OCI-LY1 (cell line): ENCODE data around the gene IGSF3.
"Not testable (repeated sequence)": the region's sequence is repeated elsewhere in the genome, so short reads cannot be mapped to it uniquely, and the experiment has no call there.

Experiments used
- CTCF ChIP-seq: fragments of 200-600 bp; sonication (generic), shearing (Covaris generic); IDR thresholded peaks from 2 replicates; pipeline ENCODE4 v1.5.1; 2017; ENCODE audit warnings: mild to moderate bottlenecking, antibody characterized with exemption, low read length, moderate library complexity, mixed read lengths
- EZH2 ChIP-seq: fragments of 200-600 bp; sonication (generic), shearing (Covaris generic); IDR thresholded peaks from 2 replicates; pipeline ENCODE4 v1.8.0; 2017; ENCODE audit warnings: borderline replicate concordance, mixed run types, mild to moderate bottlenecking, antibody characterized with exemption, low read length, moderate library complexity, mixed read lengths

GRCh38 chr1:116589101-116589735 lies 78.3 kb downstream of the IGSF3 start:
- not testable (repeated sequence) for TF ChIP-seq CTCF, EZH2
